HG02938 (cell line): ENCODE measurements around the gene ZNF638.
"Not testable (repeated sequence)": the region's sequence is repeated elsewhere in the genome, so short reads cannot be mapped to it uniquely, and the experiment has no call there.

Experiments used
- ATAC-seq: cut with Tn5 transposase; IDR thresholded peaks from one replicate; pipeline ENCODE4 v1.9.1; 2021; ENCODE audit warnings: mild to moderate bottlenecking, moderate library complexity; ENCODE audit not compliant: unreplicated experiment

Gene ZNF638

GRCh38 chr2:71395471-71395870 lies 63.9 kb downstream of the ZNF638 start:
- ATAC-seq: no peak

GRCh38 chr2:71402427-71402826 lies 70.8 kb downstream of the ZNF638 start:
- no peak for ATAC-seq

GRCh38 chr2:71409611-71410010 lies 78.0 kb downstream of the ZNF638 start:
- ATAC-seq: no peak

- no peak for ATAC-seq
These were observed 79.1 kb downstream of the ZNF638 start for GRCh38 chr2:71410696-71411095.

GRCh38 chr2:71416866-71417265 lies 85.3 kb downstream of the ZNF638 start:
- ATAC-seq: not testable (repeated sequence)

GRCh38 chr2:71417300-71418202 lies 86.0 kb downstream of the ZNF638 start:
- ATAC-seq: no peak

GRCh38 chr2:71419145-71419544 lies 87.6 kb downstream of the ZNF638 start:
- no peak for ATAC-seq

GRCh38 chr2:71419976-71420375 lies 88.4 kb downstream of the ZNF638 start:
- ATAC-seq: no peak

- no peak for ATAC-seq
These were observed 91.2 kb downstream of the ZNF638 start for GRCh38 chr2:71422786-71423185.

- no peak for ATAC-seq
These were observed 92.3 kb downstream of the ZNF638 start for GRCh38 chr2:71423817-71424420.

GRCh38 chr2:71426721-71427120 lies 95.1 kb downstream of the ZNF638 start:
- ATAC-seq: no peak

- no peak for ATAC-seq
These were observed 97.1 kb downstream of the ZNF638 start for GRCh38 chr2:71428472-71429383.

GRCh38 chr2:71445142-71445541 lies 113.6 kb downstream of the ZNF638 start:
- not testable (repeated sequence) for ATAC-seq

- ATAC-seq: no peak
These were observed 114.9 kb downstream of the ZNF638 start for GRCh38 chr2:71446505-71446904.

- ATAC-seq: no peak
These were observed 117.8 kb downstream of the ZNF638 start for GRCh38 chr2:71449343-71449742.

GRCh38 chr2:71451705-71452104 lies 120.1 kb downstream of the ZNF638 start:
- ATAC-seq: no peak

GRCh38 chr2:71452565-71452964 lies 121.0 kb downstream of the ZNF638 start:
- ATAC-seq: no peak

GRCh38 chr2:71453404-71454220 lies 122.0 kb downstream of the ZNF638 start, which contains the start of gene DYSF:
Gene DYSF, plus strand, starts transcription at chr2:71453561.
- ATAC-seq: no peak

- ATAC-seq: no peak
These were observed 122.8 kb downstream of the ZNF638 start for GRCh38 chr2:71454221-71455010.
